Ovary (tissue), 3 donors: ENCODE data around the gene TLE4.

ENCODE experiments used
- EP300 ChIP-seq: sonication (generic); formaldehyde crosslinking; IDR thresholded peaks from one replicate; pipeline ENCODE4 v1.6.1; 2017; ENCODE audit warnings: antibody characterized with exemption
- POLR2A ChIP-seq: fragments of 450-650 bp; IDR thresholded peaks from one replicate; pipeline ENCODE4 v1.6.1; 2017; ENCODE audit warnings: antibody characterized with exemption, mild to moderate bottlenecking, moderate library complexity
- TF ChIP-seq, protein P1 (sequence below), 3 donors: fragments of 450-650 bp in 2 of 3; fragments of 200-600 bp in 1 of 3; IDR thresholded peaks; one replicate each; pipeline versions ENCODE4 v1.5.1 to v1.8.0; 2016 to 2022; ENCODE audit warnings: antibody characterized with exemption in 3 of 3, mild to moderate bottlenecking in 1 of 3
- donor health status: DM: no; HTN: no; CAD: no.

DNA sequence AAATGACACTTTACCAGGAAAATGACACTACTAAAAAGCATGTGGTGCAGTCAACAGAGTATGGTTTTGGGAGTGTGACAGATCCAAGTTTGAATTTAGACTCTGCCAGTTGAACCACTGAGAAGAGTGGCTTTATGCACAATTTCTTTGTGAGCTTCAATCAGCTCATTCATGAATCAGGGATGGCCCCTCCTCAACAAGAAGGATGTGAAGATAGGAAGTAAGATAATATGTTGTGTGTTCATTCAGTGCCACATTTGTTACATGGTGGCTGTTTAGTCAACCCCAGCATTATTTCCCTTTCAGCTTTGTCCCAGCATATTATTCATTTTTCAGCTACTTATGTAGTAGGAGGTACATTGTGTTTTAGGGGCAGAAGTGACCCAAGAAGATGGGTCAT lies 140.1 kb downstream of the TLE4 start:
- TF ChIP-seq EP300 (no peak), POLR2A (no peak)
- TF ChIP-seq, protein P1, sequence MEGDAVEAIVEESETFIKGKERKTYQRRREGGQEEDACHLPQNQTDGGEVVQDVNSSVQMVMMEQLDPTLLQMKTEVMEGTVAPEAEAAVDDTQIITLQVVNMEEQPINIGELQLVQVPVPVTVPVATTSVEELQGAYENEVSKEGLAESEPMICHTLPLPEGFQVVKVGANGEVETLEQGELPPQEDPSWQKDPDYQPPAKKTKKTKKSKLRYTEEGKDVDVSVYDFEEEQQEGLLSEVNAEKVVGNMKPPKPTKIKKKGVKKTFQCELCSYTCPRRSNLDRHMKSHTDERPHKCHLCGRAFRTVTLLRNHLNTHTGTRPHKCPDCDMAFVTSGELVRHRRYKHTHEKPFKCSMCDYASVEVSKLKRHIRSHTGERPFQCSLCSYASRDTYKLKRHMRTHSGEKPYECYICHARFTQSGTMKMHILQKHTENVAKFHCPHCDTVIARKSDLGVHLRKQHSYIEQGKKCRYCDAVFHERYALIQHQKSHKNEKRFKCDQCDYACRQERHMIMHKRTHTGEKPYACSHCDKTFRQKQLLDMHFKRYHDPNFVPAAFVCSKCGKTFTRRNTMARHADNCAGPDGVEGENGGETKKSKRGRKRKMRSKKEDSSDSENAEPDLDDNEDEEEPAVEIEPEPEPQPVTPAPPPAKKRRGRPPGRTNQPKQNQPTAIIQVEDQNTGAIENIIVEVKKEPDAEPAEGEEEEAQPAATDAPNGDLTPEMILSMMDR (IDR thresholded peaks at IDR 0.05): no peak
